Mesothelial cell of epicardium (in vitro differentiated cells): ENCODE data around the gene CYB5RL. TPM values are rescaled to one million over a fixed set of nuclear protein-coding genes. Genes with fewer than 3 reads are reported as not detected.

ENCODE experiments used
- DNase-seq, 2 experiments: peaks; one replicate each; pipeline ENCODE4 v3.0.0; 2021; ENCODE audit warnings: low spot score in 2 of 2; ENCODE audit not compliant: unreplicated experiment in 2 of 2
- H3K27ac Mint-ChIP-seq: 2 replicates; pipeline ENCODE4 v1.8.0; 2021; ENCODE audit warnings: mixed read lengths
- H3K27me3 Mint-ChIP-seq: 2 replicates; pipeline ENCODE4 v1.8.0; 2021; ENCODE audit warnings: low read depth, mixed read lengths
- H3K36me3 Mint-ChIP-seq: 2 replicates; pipeline ENCODE4 v1.8.0; 2021; ENCODE audit warnings: mixed read lengths
- H3K4me1 Mint-ChIP-seq: 2 replicates; pipeline ENCODE4 v1.8.0; 2021; ENCODE audit warnings: mixed read lengths
- H3K4me3 Mint-ChIP-seq: 2 replicates; pipeline ENCODE4 v1.8.0; 2021; ENCODE audit warnings: mild to moderate bottlenecking, moderate library complexity, mixed read lengths
- H3K9me3 Mint-ChIP-seq: 2 replicates; pipeline ENCODE4 v1.8.0; 2021; ENCODE audit warnings: mixed read lengths
- total RNA-seq: library from RNA; stranded (reverse); gene quantifications from 3 replicates; pipeline ENCODE4 v1.2.1, GENCODE V29; 2021
- TF ChIP-seq, protein P1 (sequence below): fragments of 200-600 bp; sonication (generic); IDR thresholded peaks from one replicate; pipeline ENCODE4 v1.5.0; 2021; ENCODE audit warnings: antibody characterized with exemption; ENCODE audit not compliant: unreplicated experiment

The CYB5RL gene
- total RNA-seq, 1 donor from 2014 or later = 8.5 TPM

DNA sequence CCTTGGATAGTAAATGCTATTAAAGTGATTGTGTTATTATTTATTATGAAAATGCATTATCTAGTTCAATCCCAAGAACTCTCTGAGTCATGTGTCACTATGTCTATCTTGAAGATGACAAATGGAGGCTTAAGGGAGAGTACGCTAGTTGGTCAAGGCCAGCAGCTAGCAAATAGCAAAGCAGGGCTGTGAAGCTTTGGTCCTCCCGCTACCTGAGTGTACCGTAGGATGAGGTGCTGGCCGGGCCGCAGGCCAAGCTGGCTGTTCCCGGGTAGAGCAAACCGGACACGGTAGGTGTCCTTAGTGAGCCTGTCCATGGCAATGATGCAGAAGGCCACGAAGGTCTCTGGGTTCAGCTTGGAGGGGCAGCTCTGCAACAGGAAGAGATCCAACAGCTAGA lies 9.3 kb downstream of the CYB5RL start:
- H3K4me3 Mint-ChIP-seq = no peak overlapping the region
- no peaks in the 10 kb centered on the region for H3K9me3 Mint-ChIP-seq
- TF ChIP-seq, protein P1, sequence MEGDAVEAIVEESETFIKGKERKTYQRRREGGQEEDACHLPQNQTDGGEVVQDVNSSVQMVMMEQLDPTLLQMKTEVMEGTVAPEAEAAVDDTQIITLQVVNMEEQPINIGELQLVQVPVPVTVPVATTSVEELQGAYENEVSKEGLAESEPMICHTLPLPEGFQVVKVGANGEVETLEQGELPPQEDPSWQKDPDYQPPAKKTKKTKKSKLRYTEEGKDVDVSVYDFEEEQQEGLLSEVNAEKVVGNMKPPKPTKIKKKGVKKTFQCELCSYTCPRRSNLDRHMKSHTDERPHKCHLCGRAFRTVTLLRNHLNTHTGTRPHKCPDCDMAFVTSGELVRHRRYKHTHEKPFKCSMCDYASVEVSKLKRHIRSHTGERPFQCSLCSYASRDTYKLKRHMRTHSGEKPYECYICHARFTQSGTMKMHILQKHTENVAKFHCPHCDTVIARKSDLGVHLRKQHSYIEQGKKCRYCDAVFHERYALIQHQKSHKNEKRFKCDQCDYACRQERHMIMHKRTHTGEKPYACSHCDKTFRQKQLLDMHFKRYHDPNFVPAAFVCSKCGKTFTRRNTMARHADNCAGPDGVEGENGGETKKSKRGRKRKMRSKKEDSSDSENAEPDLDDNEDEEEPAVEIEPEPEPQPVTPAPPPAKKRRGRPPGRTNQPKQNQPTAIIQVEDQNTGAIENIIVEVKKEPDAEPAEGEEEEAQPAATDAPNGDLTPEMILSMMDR = no peak
- peaks cover 4% of the 10 kb centered on the region for H3K36me3 Mint-ChIP-seq
- DNase-seq = no peak
- no peaks in the 10 kb centered on the region for H3K27me3 Mint-ChIP-seq
- H3K4me1 Mint-ChIP-seq = no peaks in the 10 kb centered on the region
- H3K27ac Mint-ChIP-seq = no peak overlapping the region

- TF ChIP-seq, protein P1 = no peak
- no peak overlapping the region for H3K4me3 Mint-ChIP-seq
- H3K4me1 Mint-ChIP-seq = no peaks in the 10 kb centered on the region
- H3K27ac Mint-ChIP-seq = no peak overlapping the region
- DNase-seq = no peak
- H3K36me3 Mint-ChIP-seq = peaks cover 4% of the 10 kb centered on the region
- no peaks in the 10 kb centered on the region for H3K9me3 Mint-ChIP-seq
- no peaks in the 10 kb centered on the region for H3K27me3 Mint-ChIP-seq
These were observed 11.5 kb downstream of the CYB5RL start for GRCh38 chr1:54188291-54188690.

GRCh38 chr1:54186056-54186455 lies 13.8 kb downstream of the CYB5RL start:
- TF ChIP-seq, protein P1 = no peak
- Mint-ChIP-seq H3K36me3 (peaks cover 11% of the 10 kb centered on the region), H3K9me3 (no peaks in the 10 kb centered on the region), H3K4me3 (no peak overlapping the region), H3K4me1 (no peaks in the 10 kb centered on the region), H3K27me3 (no peaks in the 10 kb centered on the region), H3K27ac (no peak overlapping the region)
- no peak for DNase-seq

GRCh38 chr1:54180701-54181360 lies 19.0 kb downstream of the CYB5RL start:
- Mint-ChIP-seq H3K36me3 (peaks cover 10% of the 10 kb centered on the region), H3K4me1 (no peaks in the 10 kb centered on the region), H3K9me3 (no peaks in the 10 kb centered on the region), H3K27me3 (no peaks in the 10 kb centered on the region), H3K4me3 (no peak overlapping the region), H3K27ac (no peak overlapping the region)
- TF ChIP-seq, protein P1 = no peak
- DNase-seq = no peak

DNA sequence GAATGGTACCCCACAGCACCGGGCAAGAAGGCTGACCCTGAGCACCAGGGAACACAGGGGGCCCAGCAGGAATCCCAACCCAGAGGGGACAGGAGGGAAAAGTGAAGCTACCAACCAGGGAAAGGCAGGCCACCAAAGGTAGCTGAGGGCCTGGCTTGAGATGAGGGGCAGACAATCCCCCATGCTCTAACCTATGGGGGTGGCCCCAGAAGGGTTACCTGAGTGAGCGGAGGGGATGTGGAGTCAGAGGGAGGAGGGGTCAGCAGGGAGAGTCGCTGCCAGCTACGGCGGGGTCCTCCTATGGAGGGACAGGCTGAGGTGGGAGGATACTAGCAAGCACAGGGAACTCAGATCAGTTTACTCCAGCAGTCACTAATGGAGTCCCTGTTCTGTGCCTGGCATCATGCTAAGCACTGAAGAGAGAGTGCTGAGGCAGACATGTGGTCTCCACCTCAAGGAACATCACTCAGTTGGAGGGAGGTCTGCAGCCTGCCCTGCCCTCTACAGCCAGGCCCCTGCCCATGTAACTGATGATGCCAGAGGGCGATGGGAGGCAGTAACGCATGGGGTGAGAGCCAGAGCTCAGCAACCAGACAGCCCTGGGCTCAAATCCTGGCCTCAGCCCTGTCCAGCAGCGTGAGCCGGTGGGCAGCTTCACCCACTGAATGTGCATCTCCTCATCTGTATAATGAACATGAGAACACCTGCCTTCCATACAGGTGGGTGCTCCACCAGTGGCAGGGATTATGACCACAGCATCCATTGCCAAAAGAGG lies 21.3 kb downstream of the CYB5RL start:
- no peak overlapping the region for H3K27ac Mint-ChIP-seq
- no peak overlapping the region for H3K4me3 Mint-ChIP-seq
- no peaks in the 10 kb centered on the region for H3K9me3 Mint-ChIP-seq
- H3K36me3 Mint-ChIP-seq = peaks cover 8% of the 10 kb centered on the region
- no peak for DNase-seq
- H3K4me1 Mint-ChIP-seq = no peaks in the 10 kb centered on the region
- TF ChIP-seq, protein P1 = no peak
- no peaks in the 10 kb centered on the region for H3K27me3 Mint-ChIP-seq
